GM13976 (cell line): ENCODE measurements around the gene PDXK.

Source experiments
- DNase-seq: peaks from one replicate; pipeline ENCODE4 v3.0.0; 2012; ENCODE audit warnings: low spot score
- in situ Hi-C: fragments of 300-500 bp; cut with MboI; formaldehyde crosslinking; loops from one replicate; pipeline ENCODE4 v1.12.0; 2022; ENCODE audit warnings: low sequenced_read_pairs, mixed read lengths, inconsistent platforms; ENCODE audit not compliant: unreplicated experiment
- TF ChIP-seq, protein P1 (sequence below): IDR thresholded peaks from 2 replicates; pipeline ENCODE4 v1.5.1; 2012; ENCODE audit warnings: borderline replicate concordance, mild to moderate bottlenecking; ENCODE audit not compliant: insufficient read depth; ENCODE audit errors: extremely low read depth, missing control alignments, control extremely low read depth

PDXK gene

DNA sequence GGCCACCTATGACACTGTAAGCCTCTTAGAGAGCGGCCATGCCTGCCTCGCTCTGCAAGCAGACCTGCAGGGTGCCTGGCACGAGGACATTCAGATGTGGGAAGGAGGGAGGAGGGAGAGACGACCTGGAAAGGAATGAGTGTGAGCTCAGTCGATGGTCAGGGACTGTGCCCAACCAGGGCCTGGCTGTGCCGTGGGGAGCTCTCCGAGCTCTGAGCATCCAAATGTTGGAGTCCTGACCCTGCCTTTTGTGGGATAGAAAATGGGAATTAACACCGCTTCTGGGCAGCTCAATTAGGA lies 49.9 kb downstream of the PDXK start:
- DNase-seq = no peak
- in situ Hi-C loops = no loop called here
- TF ChIP-seq, protein P1, sequence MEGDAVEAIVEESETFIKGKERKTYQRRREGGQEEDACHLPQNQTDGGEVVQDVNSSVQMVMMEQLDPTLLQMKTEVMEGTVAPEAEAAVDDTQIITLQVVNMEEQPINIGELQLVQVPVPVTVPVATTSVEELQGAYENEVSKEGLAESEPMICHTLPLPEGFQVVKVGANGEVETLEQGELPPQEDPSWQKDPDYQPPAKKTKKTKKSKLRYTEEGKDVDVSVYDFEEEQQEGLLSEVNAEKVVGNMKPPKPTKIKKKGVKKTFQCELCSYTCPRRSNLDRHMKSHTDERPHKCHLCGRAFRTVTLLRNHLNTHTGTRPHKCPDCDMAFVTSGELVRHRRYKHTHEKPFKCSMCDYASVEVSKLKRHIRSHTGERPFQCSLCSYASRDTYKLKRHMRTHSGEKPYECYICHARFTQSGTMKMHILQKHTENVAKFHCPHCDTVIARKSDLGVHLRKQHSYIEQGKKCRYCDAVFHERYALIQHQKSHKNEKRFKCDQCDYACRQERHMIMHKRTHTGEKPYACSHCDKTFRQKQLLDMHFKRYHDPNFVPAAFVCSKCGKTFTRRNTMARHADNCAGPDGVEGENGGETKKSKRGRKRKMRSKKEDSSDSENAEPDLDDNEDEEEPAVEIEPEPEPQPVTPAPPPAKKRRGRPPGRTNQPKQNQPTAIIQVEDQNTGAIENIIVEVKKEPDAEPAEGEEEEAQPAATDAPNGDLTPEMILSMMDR = no peak

DNA sequence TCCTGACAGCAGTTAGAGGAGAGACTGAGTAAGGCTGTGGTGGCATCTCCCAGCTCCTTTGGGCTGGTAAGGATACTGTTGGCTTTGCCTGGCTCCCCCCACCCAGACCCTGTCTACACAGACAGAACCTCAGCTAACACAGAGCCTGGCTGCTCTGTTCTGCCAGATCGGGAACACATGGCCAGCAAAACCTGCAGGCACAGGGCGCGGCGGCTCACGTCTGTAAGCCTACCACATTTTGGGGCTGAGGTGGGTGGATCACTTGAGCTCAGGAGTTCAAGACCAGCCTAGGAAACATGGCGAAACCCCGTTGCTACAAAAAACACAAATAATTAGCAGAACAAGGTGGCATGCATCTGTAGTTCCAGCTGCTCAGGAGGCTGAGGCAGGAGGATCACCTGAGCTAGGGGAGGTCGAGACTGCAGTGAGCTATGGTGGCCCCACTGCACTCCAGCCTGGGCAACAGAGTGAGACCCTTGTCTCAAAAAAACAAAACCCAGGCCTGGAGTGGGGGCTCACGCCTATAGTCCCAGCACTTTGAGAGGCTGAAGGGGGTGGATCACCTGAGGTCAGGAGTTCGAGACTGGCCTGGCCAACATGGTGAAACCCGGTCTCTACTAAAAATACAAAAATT lies 50.5 kb downstream of the PDXK start:
- DNase-seq = no peak
- TF ChIP-seq, protein P1 = no peak
- in situ Hi-C loops = no loop called here

DNA sequence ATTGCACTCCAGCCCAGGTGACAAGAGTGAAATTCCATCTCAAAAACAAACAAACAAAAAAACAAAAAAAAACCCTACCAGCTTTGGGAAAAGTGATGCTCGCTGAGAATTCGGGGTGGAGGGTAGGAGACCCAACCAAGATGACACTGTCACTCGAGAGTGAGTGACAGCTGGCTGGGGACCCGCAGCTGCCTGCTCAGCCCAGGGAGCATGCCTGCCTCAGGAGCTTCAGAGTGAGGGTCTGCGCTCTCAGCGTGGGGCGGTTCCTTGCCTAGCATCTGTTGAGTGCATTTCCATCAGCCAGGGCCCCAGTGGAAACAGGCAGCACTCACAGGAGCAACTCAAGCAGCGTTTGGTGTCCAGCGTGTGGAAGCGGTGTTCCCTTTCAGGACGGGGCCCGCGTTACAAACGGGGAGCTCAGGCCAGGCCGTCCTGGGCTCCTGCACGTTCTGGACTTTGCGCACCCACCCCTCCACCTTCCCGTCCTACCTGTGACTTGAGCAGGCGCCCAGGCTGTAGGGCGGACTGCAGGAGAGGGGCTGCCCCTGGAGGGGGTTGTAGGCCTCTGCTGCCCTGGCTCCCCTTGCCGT lies 51.2 kb downstream of the PDXK start:
- TF ChIP-seq, protein P1 = no peak
- no peak for DNase-seq
- in situ Hi-C loops = no loop called here

DNA sequence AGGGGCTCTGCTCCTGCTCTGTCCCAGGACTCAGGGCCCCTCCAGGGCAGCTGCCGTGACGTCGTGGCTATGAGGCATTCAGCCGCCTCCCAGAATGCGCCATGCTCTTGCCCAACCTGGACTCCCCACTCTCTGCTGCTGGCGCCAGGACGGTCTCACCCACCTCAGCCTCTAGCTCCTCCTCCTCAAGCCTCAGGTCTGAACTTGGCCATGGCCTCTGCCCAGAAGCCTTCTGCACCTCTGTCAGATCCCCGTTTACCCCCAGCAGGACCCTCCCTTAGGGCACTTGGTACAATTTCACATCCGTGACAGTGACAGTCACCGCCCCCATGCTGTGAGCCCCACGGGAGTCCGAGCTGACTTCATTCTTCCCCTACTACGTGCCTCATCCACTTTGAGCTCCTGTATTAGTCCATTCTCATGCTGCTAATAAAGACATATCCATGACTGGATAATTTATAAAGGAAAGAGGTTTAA lies 52.3 kb downstream of the PDXK start:
- in situ Hi-C loops = no loop called here
- TF ChIP-seq, protein P1 = no peak
- DNase-seq = no peak

DNA sequence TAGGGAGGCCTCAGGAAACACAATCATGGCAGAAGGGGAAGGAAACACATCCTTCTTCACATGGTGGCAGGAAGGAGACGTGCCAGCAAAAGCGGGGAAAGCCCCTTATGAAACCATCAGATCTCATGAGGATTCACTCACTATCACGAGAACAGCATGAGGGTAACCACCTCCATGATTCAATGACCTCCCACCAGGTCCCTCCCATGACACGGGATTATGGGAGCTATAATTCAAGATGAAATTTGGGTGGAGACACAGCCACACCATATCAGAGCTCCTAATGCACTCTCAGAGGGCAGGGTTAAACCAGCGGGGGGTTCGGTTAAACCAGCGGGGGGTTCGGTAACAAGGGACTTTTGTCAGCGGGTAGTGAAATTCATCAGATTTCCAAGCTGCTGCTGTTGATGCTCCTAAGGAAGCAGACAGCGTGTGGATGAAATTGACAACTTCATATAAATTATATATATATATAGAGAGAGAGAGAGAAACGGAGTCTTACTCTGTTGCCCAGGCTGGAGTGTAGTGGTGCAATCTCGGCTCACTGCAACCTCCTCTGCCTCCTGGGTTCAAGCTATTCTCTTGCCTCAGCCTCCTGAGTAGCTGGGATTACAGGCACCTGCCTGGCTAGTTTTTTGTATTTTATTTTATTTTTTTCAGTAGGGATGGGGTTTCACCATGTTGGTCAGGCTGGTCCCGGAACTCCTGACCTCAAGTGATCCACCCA lies 52.9 kb downstream of the PDXK start:
- in situ Hi-C loops = no loop called here

DNA sequence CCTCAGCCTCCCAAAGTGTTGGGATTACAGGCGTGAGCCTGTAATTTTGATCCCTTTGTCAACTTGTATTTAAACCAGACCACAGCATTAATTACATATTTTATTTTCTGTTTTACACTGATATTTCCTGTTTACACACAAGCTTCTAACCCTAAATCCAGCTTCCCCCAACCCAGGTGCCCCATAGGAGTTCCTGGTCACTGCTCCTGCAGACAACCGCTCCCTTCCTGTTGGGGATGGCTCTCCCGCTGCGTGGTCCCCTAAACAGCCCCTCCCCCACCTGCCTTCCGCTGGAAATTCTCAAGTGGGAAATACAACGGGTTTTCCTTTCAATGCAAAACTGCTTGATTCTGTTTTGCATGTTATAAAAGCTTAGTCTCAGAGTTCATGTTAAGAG lies 53.5 kb downstream of the PDXK start:
- in situ Hi-C loops = no loop called here
- TF ChIP-seq, protein P1 = no peak
- DNase-seq = no peak

More for the DNA sequence above, 52.9 kb downstream of the PDXK start:
- no peak for DNase-seq
- TF ChIP-seq, protein P1 = no peak

DNA sequence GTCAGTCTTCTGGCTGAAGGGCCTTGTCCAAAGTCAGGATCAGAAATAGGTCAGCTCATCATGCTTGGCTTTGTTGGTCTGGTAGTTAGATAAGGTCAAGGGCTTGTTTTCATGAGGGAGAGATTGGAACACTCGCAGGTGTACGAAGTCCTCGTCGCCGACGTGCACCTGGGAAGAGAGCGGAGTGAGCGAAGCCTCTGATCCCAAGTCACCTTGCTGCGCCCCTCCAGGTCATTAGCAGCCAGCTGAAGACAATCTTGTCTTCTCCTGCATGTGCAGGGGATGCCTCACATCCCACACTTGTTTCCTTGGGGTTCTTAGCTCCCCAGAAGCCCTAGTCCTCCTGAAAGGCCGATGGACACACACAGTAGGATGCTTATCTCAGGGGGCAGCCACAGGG lies 55.2 kb downstream of the PDXK start:
- TF ChIP-seq, protein P1 = no peak
- in situ Hi-C loops = no loop called here

More for the DNA sequence above, 55.2 kb downstream of the PDXK start:
- no peak for DNase-seq
